ENCODE results near the gene PCBP3. TPM values are rescaled to one million over a fixed set of nuclear protein-coding genes. Genes with fewer than 3 reads are reported as not detected.

The PCBP3 gene
- total RNA-seq, 2 experiments from 2014 or later, result 1.9 to 2.2 TPM

GRCh38 chr21:45898781-45899180, 255.3 kb downstream of the PCBP3 start:
- H3K36me3 Mint-ChIP-seq (ENCODE audit: low read depth), result no peaks in the 10 kb centered on the region
- CTCF ChIA-PET, result no interaction called here
- DNase-seq (no peak), ATAC-seq (no peak)
- H3K27ac Mint-ChIP-seq, result no peak overlapping the region
- peaks cover 2% of the 10 kb centered on the region for H3K27me3 Mint-ChIP-seq
- POLR2A ChIA-PET, result no interaction called here
- H3K4me3 Mint-ChIP-seq, result no peak overlapping the region
- intact Hi-C loops (cut with micrococcal nuclease), result no loop called here
- no peak for TF ChIP-seq CTCF (IDR thresholded peaks at IDR 0.05)
- H3K9me3 Mint-ChIP-seq, result no peaks in the 10 kb centered on the region
- H3K4me1 Mint-ChIP-seq (ENCODE audit: low read depth), result peaks cover 2% of the 10 kb centered on the region

- CTCF ChIA-PET, result no interaction called here
- Mint-ChIP-seq H3K4me1 (ENCODE audit: low read depth) (peaks cover under 1% of the 10 kb centered on the region), H3K36me3 (ENCODE audit: low read depth) (no peaks in the 10 kb centered on the region), H3K9me3 (no peaks in the 10 kb centered on the region), H3K27ac (no peak overlapping the region), H3K4me3 (no peak overlapping the region), H3K27me3 (peaks cover 2% of the 10 kb centered on the region)
- ATAC-seq (no peak), DNase-seq (no peak)
- intact Hi-C loops (cut with micrococcal nuclease), result no loop called here
- POLR2A ChIA-PET, result no interaction called here
- no peak for TF ChIP-seq CTCF (IDR thresholded peaks at IDR 0.05)
Observed at GRCh38 chr21:45899317-45900033, 255.9 kb downstream of the PCBP3 start.

DNA sequence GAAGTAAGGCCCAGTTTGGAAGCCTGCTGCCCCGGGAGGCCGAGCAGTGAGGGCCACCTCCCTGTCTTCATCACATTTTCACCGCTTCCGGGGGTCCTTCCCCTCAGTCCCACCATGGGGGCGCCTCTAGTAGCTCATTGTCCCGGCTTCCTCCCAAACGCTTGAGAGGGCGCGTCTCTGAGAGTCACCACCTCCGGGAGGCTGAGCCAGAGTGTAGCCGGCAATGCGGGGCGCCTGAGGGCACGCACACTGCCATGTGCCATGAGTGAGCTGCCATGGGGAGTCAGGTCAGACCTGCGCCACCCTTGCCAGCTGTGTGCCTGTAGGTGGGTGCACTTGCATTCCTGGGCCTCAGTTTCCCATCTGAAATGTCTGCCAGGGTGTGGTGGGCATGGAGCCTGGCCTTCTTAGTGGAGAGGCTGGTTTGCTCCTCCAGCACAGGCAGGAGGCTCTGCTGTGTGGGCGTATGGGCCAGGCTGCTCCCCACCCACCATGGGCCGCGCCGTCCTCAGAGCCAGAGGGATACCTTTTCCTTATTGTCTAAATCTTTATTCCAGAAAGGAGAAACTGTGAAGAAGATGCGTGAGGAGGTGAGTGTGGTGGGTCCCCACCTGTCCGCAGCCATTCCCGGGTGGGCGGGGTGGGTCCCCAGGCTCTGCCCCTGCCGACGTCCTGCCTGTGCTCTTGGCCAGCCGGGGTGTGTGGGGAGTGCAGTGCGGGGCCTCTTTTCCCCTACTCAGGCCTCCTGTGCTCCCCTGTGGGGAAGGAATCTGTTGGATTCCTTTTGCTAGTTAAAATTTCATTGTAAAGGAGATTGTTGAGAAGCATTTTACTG, 256.7 kb downstream of the PCBP3 start:
- TF ChIP-seq CTCF (IDR thresholded peaks at IDR 0.05), result no peak
- H3K36me3 Mint-ChIP-seq (ENCODE audit: low read depth), result no peaks in the 10 kb centered on the region
- ATAC-seq (no peak), DNase-seq (no peak)
- POLR2A ChIA-PET, result no interaction called here
- peaks cover 2% of the 10 kb centered on the region for H3K27me3 Mint-ChIP-seq
- no peak overlapping the region for H3K27ac Mint-ChIP-seq
- H3K9me3 Mint-ChIP-seq, result no peaks in the 10 kb centered on the region
- H3K4me1 Mint-ChIP-seq (ENCODE audit: low read depth), result no peaks in the 10 kb centered on the region
- H3K4me3 Mint-ChIP-seq, result no peak overlapping the region
- intact Hi-C loops (cut with micrococcal nuclease), result no loop called here
- CTCF ChIA-PET, result no interaction called here

DNA sequence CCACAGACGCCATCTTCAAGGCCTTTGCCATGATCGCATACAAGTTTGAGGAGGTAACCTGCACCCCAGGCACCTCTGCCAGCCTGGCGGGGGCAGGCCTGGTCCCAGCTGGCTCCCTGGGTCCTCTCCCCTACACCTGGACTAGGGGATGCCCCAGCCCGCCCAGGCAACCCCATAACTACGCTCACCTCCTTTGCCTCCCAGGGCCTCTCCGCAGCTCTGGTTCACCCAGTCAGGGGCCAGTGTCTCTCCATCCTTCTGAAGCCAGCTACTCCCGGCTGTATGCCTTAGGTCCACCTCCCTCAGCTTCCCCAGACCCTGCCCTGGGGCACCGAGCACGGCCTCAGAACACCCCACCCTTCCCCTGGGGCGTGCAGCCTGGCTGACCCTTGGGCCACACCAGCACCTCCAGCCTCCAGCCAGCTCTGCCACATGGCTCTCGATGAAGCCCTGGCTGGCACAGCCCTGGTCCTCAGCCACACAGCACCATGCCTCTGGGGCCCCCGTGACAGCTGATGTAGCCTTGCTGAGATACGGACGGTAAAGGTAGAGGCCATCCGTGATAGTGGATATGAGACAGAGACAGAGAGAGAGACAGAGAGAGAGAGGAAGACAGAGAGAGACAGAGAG, 257.7 kb downstream of the PCBP3 start:
- intact Hi-C loops (cut with micrococcal nuclease), result no loop called here
- no peak overlapping the region for H3K27ac Mint-ChIP-seq
- ChIA-PET CTCF (no interaction called here), POLR2A (no interaction called here)
- TF ChIP-seq CTCF (IDR thresholded peaks at IDR 0.05), result no peak
- no peak overlapping the region for H3K4me3 Mint-ChIP-seq
- no peaks in the 10 kb centered on the region for H3K36me3 Mint-ChIP-seq (ENCODE audit: low read depth)
- H3K27me3 Mint-ChIP-seq, result peaks cover 2% of the 10 kb centered on the region
- ATAC-seq (no peak), DNase-seq (no peak)
- H3K9me3 Mint-ChIP-seq, result no peaks in the 10 kb centered on the region
- no peaks in the 10 kb centered on the region for H3K4me1 Mint-ChIP-seq (ENCODE audit: low read depth)
